HG03442 (cell line): ENCODE measurements around the gene DNAH10.

Experiments
- ATAC-seq: cut with Tn5 transposase; IDR thresholded peaks from one replicate; pipeline ENCODE4 v1.9.1; 2021; ENCODE audit warnings: mild to moderate bottlenecking, moderate library complexity; ENCODE audit not compliant: unreplicated experiment

DNAH10 gene

DNA sequence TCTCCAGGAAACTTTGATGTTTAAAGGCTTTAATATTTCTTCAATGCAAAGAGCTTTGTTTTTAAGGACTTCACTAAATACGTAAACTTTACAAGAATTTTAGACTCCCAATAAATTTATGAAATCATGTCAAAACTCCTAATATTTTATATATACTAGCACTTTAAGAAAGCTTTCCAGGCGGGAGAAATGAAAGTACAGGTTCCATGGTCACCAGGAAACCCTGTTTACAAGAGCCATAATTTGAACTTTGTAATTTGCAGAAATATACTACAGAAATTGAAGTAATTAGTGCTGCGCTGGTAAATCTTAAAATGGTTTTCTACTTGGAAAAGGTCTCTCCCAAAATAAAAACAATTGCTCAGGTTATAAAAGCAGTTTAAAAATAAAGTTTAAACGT, 201.7 kb downstream of the DNAH10 start:
- no peak for ATAC-seq

- no peak for ATAC-seq
Measured at GRCh38 chr12:123965382-123965781, 203.3 kb downstream of the DNAH10 start.

DNA sequence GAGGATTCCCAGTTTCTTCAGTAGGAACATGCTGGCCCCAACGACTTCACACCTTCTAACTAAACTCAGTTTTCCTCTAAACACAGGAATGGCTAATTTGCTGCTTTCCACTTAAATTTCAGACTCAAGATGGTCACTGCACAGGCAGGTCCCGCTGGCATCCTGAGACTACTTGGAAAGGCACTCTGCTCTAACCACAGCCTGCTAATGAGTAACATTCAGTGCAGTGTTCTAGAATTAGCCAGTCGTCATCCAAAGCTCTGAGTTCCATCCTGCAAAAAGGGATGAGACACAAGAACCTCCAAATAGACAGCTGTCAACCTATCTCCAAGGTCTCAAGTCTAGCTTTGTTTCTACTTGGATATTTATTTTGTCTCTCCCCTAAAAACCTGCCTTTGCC, 204.5 kb downstream of the DNAH10 start:
- ATAC-seq = no peak

- no peak for ATAC-seq
Measured at GRCh38 chr12:123967121-123967586, 205.1 kb downstream of the DNAH10 start.

DNA sequence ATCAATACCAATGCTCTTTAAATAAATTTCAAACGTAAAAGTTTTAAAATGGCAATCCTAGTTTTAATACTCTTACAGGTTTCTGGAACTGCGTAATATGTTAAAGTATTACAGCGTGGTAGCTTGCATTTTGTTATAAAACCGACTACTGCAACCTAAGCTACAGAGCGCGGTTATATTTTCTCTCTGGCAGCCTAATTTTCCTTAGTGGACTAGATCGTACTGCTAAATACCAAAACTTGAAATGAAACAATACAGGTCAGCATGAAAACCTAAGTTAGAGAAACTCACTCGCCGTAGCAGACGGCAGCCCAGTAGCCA, 209.3 kb downstream of the DNAH10 start:
- ATAC-seq = no peak

DNA sequence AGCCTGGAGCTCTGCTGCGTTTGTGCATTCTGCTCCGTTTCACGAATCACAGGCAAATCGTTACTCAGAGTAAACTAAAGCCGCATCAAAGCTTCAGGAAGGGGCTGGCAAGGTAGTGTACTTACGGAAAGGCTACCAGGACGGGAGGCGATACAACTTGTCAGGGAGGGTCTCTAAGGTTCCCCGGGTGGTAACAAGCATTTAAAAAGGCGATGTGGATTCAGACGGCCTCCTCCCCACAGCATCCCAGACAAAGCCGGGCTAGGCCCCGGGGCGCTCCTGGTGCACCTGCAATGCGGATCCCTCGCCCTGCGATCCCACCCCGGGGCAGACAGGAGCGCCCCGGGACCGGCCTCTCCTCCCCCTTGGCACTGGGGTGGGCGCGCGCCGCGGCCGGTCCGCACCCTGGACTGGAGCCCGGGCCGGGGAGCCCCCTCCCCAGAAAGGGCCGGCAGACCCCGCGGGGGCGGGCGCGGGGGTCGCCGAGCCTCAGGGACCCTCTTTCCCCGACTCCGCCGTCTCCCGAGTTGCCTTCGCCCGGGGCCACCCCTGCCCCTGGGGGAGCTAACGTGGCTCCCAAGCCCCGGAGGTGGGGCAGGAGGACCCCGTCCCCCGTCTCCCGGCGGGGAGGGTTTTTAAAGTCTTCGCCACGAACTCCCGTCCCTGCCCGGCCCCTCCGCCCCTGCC, 209.8 kb downstream of the DNAH10 start:
- peak; percentile 3 for ATAC-seq

DNA sequence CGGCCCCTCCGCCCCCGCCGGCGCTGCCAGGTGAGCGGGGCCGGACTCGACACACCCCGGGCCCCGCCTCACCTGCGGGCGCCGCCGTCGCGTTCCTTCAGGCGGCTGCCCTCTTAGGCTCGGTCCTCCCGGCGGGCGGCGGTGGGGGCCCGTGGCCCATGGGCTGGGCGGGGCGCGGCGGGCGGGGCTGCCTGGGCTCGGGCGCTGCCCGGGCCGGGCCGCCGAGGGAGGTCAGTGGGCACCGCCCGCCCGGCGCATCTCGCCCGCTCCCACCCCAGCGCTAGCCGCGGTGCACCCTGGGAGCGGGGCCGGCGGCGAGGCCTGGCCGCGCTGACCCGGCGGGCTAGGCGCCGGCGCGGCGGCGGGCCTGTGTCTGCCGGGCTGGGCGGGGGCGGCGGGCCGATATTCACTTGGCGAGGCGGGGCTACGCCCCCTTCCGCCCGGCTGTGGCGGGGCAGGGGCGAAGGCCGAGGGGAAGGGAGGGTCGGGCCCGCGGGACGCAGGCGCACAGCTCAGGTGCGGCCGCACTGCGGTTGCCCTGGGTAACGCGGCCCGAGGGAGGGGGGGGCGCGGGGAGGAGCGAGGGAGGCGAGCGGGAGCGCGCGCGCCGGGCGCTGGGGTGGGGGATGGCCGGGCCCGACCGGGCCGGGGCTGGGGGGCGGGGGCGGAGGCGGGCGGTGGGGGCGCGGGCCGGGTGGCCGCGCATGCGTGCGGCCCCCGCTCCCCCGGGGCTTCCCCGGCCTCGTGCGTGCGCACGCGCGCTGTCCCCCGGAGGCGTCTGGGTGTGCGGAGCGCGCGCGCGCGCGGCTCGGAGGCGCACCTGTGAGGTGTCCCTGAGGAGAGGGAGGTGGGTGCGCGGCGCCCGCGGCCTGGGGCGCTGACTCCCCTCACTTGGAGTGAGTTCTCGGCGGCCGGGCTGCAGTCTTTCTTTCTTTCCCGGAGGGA, 210.6 kb downstream of the DNAH10 start, which contains the start of the genes CCDC92 and ZNF664:
CCDC92 (minus strand) TSS at position 375 of the 945 bp plus-strand sequence. CDS start 28,526 bp downstream, outside the sequence.
ZNF664 (plus strand) TSS at position 759 of the 945 bp plus-strand sequence. CDS start 38,930 bp downstream, outside the sequence.
- peak; percentile 74 for ATAC-seq

DNA sequence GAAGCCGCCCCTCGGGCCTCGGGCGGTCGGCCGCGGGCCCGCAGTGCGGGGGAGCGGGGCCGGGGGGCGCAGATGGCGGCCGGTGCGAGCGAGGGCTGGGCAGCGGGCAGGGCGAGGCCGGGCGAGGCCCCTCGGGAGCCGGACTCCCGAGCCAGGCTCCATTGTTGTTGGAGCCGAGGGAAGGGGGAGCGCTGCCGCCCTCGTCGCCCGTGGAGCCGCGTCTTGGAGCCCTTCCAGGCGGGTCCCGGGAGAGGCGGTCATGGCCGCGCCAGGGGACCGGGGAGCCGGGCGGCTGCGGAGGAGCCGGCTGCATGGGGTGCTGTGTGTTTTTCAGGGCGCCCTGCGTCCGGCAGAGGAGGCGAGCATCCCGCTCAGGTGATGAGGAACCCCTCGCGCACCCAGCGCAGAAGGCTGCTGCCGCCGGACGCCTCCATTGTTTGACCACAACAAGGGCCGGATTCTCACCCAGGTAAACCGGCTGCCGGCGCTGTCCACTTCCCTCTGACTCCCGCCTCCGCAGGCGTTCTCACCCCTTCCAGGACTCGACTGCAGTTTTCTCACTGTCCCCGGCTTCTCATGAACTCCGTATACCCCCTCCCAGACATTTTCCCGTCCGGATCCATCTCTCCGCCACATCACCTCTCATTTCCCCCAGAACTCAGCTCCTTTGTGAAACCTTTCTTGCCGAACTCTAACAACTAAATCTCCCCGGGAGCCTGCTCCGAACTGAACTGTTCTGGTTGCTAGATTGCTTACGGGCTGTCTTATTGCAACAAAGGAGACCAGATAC, 211.6 kb downstream of the DNAH10 start:
- peak; percentile 10 for ATAC-seq

- no peak for ATAC-seq
Measured at GRCh38 chr12:123976227-123976826, 214.2 kb downstream of the DNAH10 start.

GRCh38 chr12:123979566-123979965, 217.5 kb downstream of the DNAH10 start:
- no peak for ATAC-seq

- ATAC-seq = no peak
Measured at GRCh38 chr12:123982269-123982668, 220.2 kb downstream of the DNAH10 start.

- ATAC-seq = peak; percentile 43
Measured at GRCh38 chr12:123983822-123984485, 221.9 kb downstream of the DNAH10 start.

DNA sequence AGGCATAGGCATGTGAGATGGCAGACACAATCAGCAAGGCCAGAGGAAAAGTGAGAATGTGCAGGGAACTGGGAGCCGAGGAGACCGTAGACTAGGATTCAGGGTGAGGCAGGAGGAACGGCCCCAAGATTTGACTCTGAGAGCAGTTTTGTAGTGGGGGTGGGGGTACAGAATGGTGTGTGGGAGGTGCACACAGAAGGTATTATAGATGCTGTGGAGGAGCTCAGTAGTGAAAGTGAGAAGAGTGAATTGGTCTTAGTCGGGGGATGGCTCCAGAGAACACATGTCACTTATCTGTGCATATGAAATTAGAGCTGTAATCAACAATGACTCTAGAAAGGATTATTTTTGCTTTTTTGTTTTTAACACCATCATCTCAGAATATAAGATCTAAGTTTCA, 222.8 kb downstream of the DNAH10 start:
- no peak for ATAC-seq
